SIG-M5 treated with dmso at 0.1 percent for 504 hours (cell line): ENCODE results near the gene STX1A.

Experiments
- DNase-seq: peaks from one replicate; lab custom pipeline; 2025; ENCODE audit not compliant: unreplicated experiment; lab: John Stamatoyannopoulos, UW

The STX1A gene

GRCh38 chr7:73708961-73709549 is 10.4 kb downstream of the STX1A start:
- no peak for DNase-seq

DNA sequence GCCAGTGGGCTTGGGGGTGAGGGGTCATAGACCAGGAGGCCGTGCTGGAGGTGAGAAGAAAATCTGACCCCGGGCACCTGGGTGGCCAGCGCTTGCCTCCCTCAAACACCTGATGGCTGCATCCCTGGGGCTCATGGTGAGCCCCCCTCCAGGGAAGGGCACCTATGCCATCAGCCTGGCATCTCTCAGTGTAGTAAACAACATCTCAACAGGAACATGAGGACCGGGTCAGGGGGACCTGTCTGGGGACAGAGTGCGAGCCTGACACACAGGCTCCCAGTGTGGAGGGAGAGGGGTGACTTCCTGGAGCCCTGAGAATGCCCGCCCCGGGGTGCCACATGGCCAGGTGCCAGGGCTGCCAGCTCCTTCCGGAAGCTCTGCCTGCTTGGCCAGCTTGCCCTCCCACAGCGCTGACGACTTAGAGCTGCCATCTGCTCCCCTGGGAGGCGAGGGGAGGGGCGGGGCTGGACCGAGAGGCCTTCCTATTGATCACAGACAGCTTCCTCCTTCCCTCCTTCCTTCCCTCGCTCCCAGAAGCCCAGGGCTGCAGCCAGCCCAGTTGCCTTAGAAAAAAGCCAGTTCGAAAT is 12.3 kb downstream of the STX1A start:
- peak; percentile 26 for DNase-seq

- DNase-seq: no peak
Observed at GRCh38 chr7:73706126-73707044, 13.1 kb downstream of the STX1A start.

- DNase-seq: no peak
Observed at GRCh38 chr7:73705551-73705920, 13.9 kb downstream of the STX1A start.

DNA sequence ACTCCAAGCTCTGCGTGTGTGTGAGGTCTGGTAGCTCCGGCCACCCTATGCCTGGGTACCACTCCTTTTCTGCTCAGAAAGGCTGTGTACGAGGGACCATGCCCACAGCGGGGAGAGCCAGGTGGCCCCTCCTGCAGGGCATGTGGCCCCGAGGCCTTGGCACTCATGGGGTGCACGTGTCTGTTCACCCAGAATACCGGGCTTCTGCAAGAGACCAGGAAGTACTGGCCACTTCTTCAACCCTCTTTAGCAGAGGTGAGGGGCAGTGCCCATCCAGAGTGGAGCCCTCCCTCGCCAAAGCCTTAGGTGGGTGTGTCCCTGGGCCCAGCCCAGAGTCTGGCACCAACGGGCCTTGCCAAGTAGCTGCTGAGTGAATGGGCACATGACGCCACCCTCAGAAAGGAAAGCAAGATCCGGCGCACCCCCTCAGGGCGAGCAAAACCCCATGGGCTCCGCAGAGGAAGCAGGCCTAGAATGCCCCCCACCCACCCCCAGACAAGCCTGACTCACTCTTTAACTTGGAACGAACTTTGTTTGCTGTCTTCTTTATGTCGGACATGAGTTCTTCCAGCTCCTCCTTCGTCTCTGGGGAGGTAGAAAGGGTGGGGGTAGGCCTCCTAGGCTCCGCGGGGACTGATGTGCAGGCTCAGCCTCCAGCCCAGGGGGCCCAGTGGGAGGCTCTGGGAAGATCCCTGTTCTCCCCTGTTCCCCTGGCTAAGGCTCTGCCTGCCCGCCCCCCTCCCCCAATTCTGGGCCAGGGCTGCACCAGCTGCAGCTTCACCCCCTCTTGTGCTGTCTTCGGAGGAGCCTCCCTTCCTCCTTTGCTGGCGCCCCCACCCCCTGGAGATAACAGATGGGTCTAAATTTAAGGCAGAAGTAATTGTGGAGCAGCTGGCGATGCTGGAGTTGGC is 14.6 kb downstream of the STX1A start:
- DNase-seq: no peak

DNA sequence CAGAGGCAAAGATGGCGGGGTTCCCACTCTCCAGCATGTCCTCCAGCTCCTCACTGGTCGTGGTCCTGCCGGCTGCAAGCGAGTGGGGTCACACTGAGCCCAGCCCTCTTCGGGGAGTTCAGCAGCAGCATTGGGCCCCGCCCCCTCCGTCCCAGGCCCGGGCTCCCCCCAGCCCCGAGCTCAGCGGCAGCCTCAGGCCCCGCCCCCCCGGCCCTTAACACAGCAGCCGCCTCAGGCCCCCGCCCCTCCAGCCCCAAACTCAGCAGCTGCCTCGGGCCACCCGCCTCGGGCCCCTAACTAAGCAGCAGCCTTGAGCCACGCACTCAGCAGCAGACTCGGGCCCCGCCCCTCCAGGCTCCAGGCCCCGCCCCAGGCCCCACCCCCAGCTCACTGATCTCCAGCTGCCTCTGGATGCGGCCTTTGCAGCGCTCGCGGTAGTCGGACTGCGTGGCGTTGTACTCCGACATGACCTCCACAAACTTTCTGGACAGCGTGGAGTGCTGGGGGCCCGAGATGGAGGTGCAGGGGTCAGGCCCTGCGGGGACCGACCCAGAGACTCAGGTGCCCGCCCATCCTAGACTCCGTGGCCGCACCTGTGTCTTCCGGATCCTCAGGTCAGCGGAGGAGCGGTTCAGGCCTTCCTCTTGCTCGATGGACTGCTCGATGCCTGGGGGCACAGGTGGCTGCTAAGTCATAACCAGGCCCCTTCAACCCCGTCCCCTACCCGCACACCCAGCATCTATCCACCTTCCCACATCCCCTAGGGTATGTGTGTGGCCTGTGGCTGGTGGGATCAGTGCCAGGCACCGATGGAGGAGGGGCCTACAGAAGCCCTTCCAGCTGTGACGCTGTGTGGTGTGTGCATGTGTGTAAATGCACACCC is 15.5 kb downstream of the STX1A start:
- DNase-seq: no peak

DNA sequence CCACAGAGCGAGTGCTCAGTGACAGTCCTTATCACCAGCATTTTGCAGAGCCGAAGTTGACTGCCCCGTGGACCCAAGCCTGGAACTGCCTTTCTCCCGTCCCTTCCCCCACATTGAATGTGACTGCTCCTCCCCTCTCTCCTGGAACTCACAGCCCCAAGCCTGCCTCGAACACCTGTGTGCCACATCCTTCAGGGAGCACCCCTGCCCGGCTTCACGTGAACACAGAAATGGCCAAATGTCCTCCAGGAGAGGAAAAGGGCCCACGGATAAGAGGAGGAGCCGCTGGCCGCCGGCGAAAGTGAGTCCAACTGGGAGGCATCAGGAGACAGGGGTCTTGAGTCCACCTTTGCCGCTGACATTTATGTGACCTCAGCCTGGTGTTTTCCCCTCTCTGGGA is 16.2 kb downstream of the STX1A start:
- DNase-seq: no peak

DNA sequence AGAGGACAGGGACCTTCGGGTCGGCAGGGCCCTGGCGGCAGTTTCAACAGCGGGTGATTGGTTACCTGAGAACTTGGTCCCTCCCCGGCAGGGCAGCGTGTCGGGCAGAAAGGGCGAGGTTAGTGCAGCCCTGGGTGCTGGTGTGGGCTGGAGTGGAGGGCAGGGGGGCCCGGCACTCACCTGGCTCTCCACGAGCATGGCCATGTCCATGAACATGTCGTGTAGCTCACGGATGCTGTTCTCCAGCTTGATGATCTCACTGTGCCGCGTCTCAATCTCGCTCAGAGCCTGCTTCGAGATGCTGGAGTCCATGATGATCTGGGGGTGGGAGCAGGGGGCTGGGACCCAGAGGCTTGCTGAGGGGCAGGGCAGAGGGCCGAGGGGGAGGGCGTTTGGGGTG is 16.8 kb downstream of the STX1A start:
- no peak for DNase-seq

DNA sequence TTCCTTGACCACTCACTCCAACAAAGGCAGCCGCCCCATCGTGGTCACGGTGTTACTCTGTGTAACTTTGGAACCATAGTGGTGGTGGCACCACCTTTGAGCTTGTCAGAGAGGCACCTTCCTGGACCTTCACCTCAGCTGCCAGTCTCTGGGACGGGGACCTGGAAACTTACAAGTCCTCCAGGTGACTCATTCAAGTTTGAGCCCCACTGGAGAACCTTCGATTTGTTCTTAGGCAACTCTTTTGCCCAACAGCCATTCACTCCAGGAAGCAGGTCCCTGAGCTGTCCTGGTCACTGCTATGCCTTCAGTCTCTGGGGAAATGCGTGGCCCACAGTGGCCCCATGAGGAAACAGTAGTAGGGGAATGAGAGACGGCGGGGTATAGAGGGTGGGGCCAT is 17.2 kb downstream of the STX1A start:
- DNase-seq: no peak

GRCh38 chr7:73701357-73701995 is 18.0 kb downstream of the STX1A start:
- DNase-seq: peak; percentile 9

GRCh38 chr7:73700581-73701134 is 18.8 kb downstream of the STX1A start:
- no peak for DNase-seq

GRCh38 chr7:73700069-73700423 is 19.4 kb downstream of the STX1A start:
- DNase-seq: no peak

DNA sequence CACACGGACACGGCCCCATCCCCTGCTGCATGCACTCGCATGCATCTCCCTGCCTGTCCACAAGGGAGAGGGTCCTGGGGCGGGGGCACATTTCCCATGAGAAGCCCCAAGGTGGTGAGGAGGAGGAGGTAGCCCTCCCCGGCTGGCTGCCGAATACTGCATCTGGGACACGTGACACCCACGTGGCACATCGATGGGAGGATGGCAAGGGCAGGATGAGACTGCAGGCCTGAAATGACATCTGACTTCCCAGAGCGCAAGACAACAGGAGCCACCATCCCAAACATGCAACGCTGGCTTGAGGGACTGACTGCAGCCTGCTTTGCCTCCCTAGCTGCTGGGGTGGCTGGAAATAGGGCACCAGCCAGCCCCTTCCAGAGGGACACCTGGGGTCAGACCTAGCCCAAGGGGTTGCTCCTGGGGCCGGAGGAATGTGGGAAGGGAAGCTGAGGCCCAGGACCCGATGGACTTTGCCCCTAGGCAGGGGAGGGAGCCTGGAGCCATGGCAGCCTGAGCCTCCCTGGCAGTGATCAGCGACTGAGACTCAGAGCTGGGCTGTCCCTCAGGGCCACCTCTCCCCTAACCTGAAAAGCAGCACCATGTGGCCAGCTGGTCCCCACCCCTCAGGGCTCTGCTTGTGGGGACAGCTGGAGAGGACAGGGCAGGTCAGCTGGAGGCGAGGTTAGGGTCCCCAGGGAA is 19.9 kb downstream of the STX1A start:
- no peak for DNase-seq

DNA sequence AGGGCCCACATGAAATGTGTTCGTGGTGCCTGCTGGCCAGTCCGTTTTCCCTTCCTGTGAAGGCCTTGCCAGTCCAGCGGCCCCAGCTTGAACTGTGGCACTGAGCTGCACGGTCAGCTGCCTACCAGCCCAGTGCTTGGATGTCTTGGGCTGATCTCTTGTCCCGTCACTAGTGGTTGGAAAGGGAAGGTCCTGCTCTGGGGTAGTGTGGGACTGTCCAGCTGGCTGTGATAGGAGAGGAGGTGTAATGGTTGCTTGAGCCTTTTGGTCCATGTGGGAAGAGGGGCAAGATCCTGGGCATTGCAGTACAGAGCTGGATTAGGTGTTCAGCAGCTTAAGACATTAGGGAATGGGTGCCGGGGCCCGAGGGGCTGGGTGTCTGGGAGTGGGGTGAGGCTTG is 21.1 kb downstream of the STX1A start:
- DNase-seq: no peak

DNA sequence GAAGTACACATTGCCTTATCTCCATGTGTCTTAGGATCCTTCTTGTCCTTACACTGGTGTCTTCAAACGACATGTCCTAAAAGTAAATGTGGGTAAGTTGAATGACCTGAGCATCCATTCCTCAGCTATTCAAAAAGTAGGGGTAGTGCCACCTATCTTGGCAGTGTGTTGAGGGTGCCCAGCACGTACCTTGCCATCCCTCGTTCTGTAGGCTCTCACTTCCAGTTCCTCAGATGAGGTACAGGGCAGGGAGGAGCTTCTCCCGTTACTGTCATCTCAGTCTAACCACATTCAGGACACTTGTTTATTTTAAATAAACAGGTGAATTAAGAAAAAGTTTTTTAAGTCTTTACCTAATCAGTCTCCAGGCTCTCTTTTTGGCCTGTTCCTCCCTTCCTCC is 23.1 kb downstream of the STX1A start:
- DNase-seq: no peak

GRCh38 chr7:73690646-73691045 is 28.8 kb downstream of the STX1A start:
- no peak for DNase-seq

DNA sequence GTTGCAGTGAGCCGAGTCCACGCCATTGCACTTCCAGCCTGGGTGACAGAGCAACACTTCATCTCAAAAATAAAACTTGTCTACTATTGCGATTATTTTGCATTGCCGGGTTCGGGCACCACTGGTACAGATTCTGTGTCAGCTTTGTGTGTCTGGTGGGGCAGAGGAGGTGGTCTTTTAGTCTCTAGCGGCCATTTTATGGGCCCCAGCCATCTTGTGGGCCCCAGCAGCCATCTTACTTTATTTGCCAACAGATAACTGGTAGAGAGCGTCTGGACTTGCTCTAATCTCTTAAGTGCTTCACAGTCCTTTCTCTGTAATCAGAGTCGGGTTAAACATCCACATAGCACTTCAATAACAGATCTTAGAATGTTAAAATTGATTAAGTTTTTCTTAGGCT is 31.2 kb downstream of the STX1A start:
- DNase-seq: no peak

- DNase-seq: no peak
Observed at GRCh38 chr7:73685311-73685710, 34.2 kb downstream of the STX1A start.
